Sigmoid colon (tissue), 7 donors: ENCODE data around the gene KMT2C. TPM values are rescaled to one million over a fixed set of nuclear protein-coding genes. Genes with fewer than 3 reads are reported as not detected.
A peak's percentile ranks its signal among the peaks of the same experiment; 100 is the strongest.

ENCODE experiments used
- DNase-seq: peaks from one replicate; pipeline ENCODE4 v3.0.0-alpha.2; 2019
- H3K27ac ChIP-seq, 4 donors: fragments of 200-600 bp; sonication (generic); one replicate each; pipeline ENCODE4 v1.5.1; 2016 to 2019; ENCODE audit warnings: mild to moderate bottlenecking in 1 of 4
- H3K27me3 ChIP-seq, 3 donors: fragments of 200-600 bp; sonication (generic); one replicate each; pipeline ENCODE4 v1.5.1; 2019; ENCODE audit warnings: mild to moderate bottlenecking in 1 of 3
- H3K36me3 ChIP-seq, 4 donors: fragments of 200-600 bp; sonication (generic); one replicate each; pipeline ENCODE4 v1.5.1; 2016 to 2019
- H3K4me1 ChIP-seq, 4 donors: fragments of 200-600 bp; sonication (generic); one replicate each; pipeline ENCODE4 v1.5.1; 2017 to 2019
- H3K4me3 ChIP-seq, 4 donors: fragments of 200-600 bp; sonication (generic); one replicate each; pipeline ENCODE4 v1.5.1; 2017 to 2019; ENCODE audit warnings: mild to moderate bottlenecking in 2 of 4, moderate library complexity in 1 of 4
- H3K9me3 ChIP-seq, 4 donors: fragments of 200-600 bp in 3 of 4; sonication (generic) in 3 of 4; one replicate each; pipeline versions ENCODE4 v1.5.1 to v1.6.1; 2013 to 2019
- CTCF ChIP-seq, 4 experiments: fragments of 450-650 bp in 3 of 4; fragments of 200-600 bp in 1 of 4; IDR thresholded peaks; one replicate each; pipeline ENCODE4 v1.5.1; 2016 to 2019; ENCODE audit warnings: antibody characterized with exemption in 4 of 4, mild to moderate bottlenecking in 3 of 4, moderate library complexity in 2 of 4
- EP300 ChIP-seq, 4 donors: sonication (generic); formaldehyde crosslinking; IDR thresholded peaks; one replicate each; pipeline ENCODE4 v1.6.1; 2017; ENCODE audit warnings: antibody characterized with exemption in 4 of 4
- POLR2A ChIP-seq, 2 donors: fragments of 450-650 bp; IDR thresholded peaks; one replicate each; pipeline ENCODE4 v1.6.1; 2016; ENCODE audit warnings: antibody characterized with exemption in 2 of 2, mild to moderate bottlenecking in 2 of 2, moderate library complexity in 2 of 2
- POLR2AphosphoS5 ChIP-seq, 4 donors: sonication (generic); formaldehyde crosslinking; IDR thresholded peaks; one replicate each; pipeline ENCODE4 v1.6.1; 2017; ENCODE audit warnings: antibody characterized with exemption in 4 of 4
- WGBS, 2 donors: extraction: QIAGEN DNeasy Blood & Tissue Kit; methylation state at CpG; one replicate each; pipeline ENCODE4 v1.1.7; 2013; 5-methylcytosine and 5-hydroxymethylcytosine counted together
- intact Hi-C: fragments of 100-400 bp; cut with DNase I; formaldehyde crosslinking; loops from one replicate; pipeline ENCODE4 v1.15.1; 2023
- polyA plus RNA-seq, 3 donors: library from polyadenylated mRNA; stranded (reverse); fragments of 200-250 nt; gene quantifications; one replicate each; pipeline ENCODE4 v1.2.3, GENCODE V29; 2013
- total RNA-seq, 4 donors: library from RNA; depleted of rRNA; stranded (reverse); fragments of >200 nt; gene quantifications; one replicate each; pipeline ENCODE4 v1.1.0, GENCODE V29; 2016
- donor health status: healthy with polysubstance abuse.
- donor health status: Bipolar disorder and iron deficiency.
- donor health status: healthy.

Gene KMT2C
- total and polyA plus RNA-seq, 7 donors = 7.4 to 75.6 (median 46.4) TPM

GRCh38 chr7:152200395-152200794, 235.4 kb downstream of the KMT2C start:
- DNase-seq = no peak
- 94 to 98% methylated on average over 6 of the region's 6 CpGs for WGBS, 2 donors
- Histone ChIP-seq H3K27me3 (no peaks in the 10 kb centered on the region), H3K4me3 (no peak overlapping the region), H3K36me3 (peaks cover 4 to 53% (median 9%) of the 10 kb centered on the region in 4 donors), H3K27ac (no peak overlapping the region), H3K9me3 (no peaks in the 10 kb centered on the region), H3K4me1 (peaks cover 0 to 8% (median 5%) of the 10 kb centered on the region in 4 donors)
- intact Hi-C loops = no loop called here
- TF ChIP-seq EP300 (IDR thresholded peaks at IDR 0.05) (no peak), POLR2AphosphoS5 (IDR thresholded peaks at IDR 0.05) (no peak), CTCF (IDR thresholded peaks at IDR 0.05) (no peak), POLR2A (IDR thresholded peaks at IDR 0.05) (no peak)

GRCh38 chr7:152196391-152196790, 239.4 kb downstream of the KMT2C start:
- TF ChIP-seq POLR2A (IDR thresholded peaks at IDR 0.05) (no peak), CTCF (IDR thresholded peaks at IDR 0.05) (no peak), POLR2AphosphoS5 (IDR thresholded peaks at IDR 0.05) (no peak), EP300 (IDR thresholded peaks at IDR 0.05) (no peak)
- Histone ChIP-seq H3K36me3 (peaks cover 10 to 72% (median 33%) of the 10 kb centered on the region in 4 donors), H3K27me3 (no peaks in the 10 kb centered on the region), H3K4me3 (no peak overlapping the region), H3K27ac (no peak overlapping the region), H3K4me1 (no peaks in the 10 kb centered on the region), H3K9me3 (no peaks in the 10 kb centered on the region)
- WGBS, 2 donors = 90 to 98% methylated on average over 4 of the region's 4 CpGs
- no peak for DNase-seq
- intact Hi-C loops = no loop called here

- no peak for DNase-seq
- peaks cover 10 to 80% (median 37%) of the 10 kb centered on the region in 4 donors for H3K36me3 ChIP-seq
Measured at GRCh38 chr7:152193880-152194279, 241.9 kb downstream of the KMT2C start.

GRCh38 chr7:152189061-152189460, 246.7 kb downstream of the KMT2C start:
- Histone ChIP-seq H3K27me3 (no peaks in the 10 kb centered on the region), H3K27ac (no peak overlapping the region), H3K36me3 (peaks cover 4 to 68% (median 32%) of the 10 kb centered on the region in 4 donors), H3K4me1 (peaks cover 0 to 23% (median 12%) of the 10 kb centered on the region in 4 donors), H3K9me3 (no peaks in the 10 kb centered on the region), H3K4me3 (no peak overlapping the region)
- no peak for DNase-seq
- TF ChIP-seq POLR2A (IDR thresholded peaks at IDR 0.05) = no peak
- TF ChIP-seq EP300 (IDR thresholded peaks at IDR 0.05) = no peak
- TF ChIP-seq CTCF (IDR thresholded peaks at IDR 0.05) = no peak
- intact Hi-C loops = no loop called here
- WGBS, 2 donors = 89 to 90% methylated on average over 2 of the region's 2 CpGs

More at GRCh38 chr7:152193880-152194279, 241.9 kb downstream of the KMT2C start:
- Histone ChIP-seq H3K27me3 (no peaks in the 10 kb centered on the region), H3K27ac (no peak overlapping the region), H3K9me3 (no peaks in the 10 kb centered on the region), H3K4me3 (no peak overlapping the region), H3K4me1 (no peaks in the 10 kb centered on the region)
- WGBS, 2 donors = 95 to 96% methylated on average over 4 of the region's 4 CpGs
- intact Hi-C loops = no loop called here
- TF ChIP-seq CTCF (IDR thresholded peaks at IDR 0.05) (no peak), POLR2AphosphoS5 (IDR thresholded peaks at IDR 0.05) (no peak), EP300 (IDR thresholded peaks at IDR 0.05) (no peak)

- whole genome bisulfite sequencing, 2 donors = 60 to 71% methylated on average over 4 of the region's 4 CpGs
- Histone ChIP-seq H3K27ac (peak overlapping the region in 2 of 4 donors; percentile 41 to 60), H3K9me3 (no peaks in the 10 kb centered on the region), H3K36me3 (peaks cover 15 to 63% (median 28%) of the 10 kb centered on the region in 4 donors), H3K27me3 (no peaks in the 10 kb centered on the region), H3K4me1 (peaks cover 0 to 24% (median 12%) of the 10 kb centered on the region in 4 donors), H3K4me3 (no peak overlapping the region)
- intact Hi-C loops = no loop called here
- DNase-seq = no peak
- TF ChIP-seq CTCF (IDR thresholded peaks at IDR 0.05) = no peak
- TF ChIP-seq EP300 (IDR thresholded peaks at IDR 0.05) = no peak
- no peak for TF ChIP-seq POLR2AphosphoS5 (IDR thresholded peaks at IDR 0.05)
Measured at GRCh38 chr7:152185558-152185957, 250.2 kb downstream of the KMT2C start.
